H9 (cell line): Measurements from ENCODE around the gene OTUB2. TPM values are rescaled to one million over a fixed set of nuclear protein-coding genes. Genes with fewer than 3 reads are reported as not detected.

Source experiments
- DNase-seq: peaks from one replicate; pipeline ENCODE4 v3.0.0-alpha.2; 2017
- H2AFZ ChIP-seq: one replicate; pipeline ENCODE4 v1.6.1; 2013; ENCODE audit warnings: mild to moderate bottlenecking, low read length, control low read depth, moderate library complexity
- H2AK5ac ChIP-seq: 2 replicates; pipeline ENCODE4 v1.6.1; 2013; ENCODE audit warnings: low read length, control low read depth, mixed read lengths; ENCODE audit not compliant: insufficient read length
- H2BK120ac ChIP-seq: one replicate; pipeline ENCODE4 v1.6.1; 2013; ENCODE audit warnings: low read depth, mild to moderate bottlenecking, low read length, control low read depth, inconsistent platforms; ENCODE audit not compliant: poor library complexity, severe bottlenecking
- H2BK12ac ChIP-seq: 2 replicates; pipeline ENCODE4 v1.6.1; 2013; ENCODE audit warnings: low read length, control low read depth, mixed read lengths, low read depth; ENCODE audit not compliant: insufficient read length
- H2BK15ac ChIP-seq: 2 replicates; pipeline ENCODE4 v1.6.1; 2013; ENCODE audit warnings: low read depth, low read length, control low read depth
- H2BK20ac ChIP-seq: one replicate; pipeline ENCODE4 v1.6.1; 2013; ENCODE audit warnings: low read depth, mild to moderate bottlenecking, low read length, control low read depth, inconsistent platforms; ENCODE audit not compliant: poor library complexity, severe bottlenecking
- H2BK5ac ChIP-seq: 2 replicates; pipeline ENCODE4 v1.6.1; 2013; ENCODE audit warnings: low read length, control low read depth, mixed read lengths; ENCODE audit not compliant: insufficient read length
- H3K14ac ChIP-seq: 2 replicates; pipeline ENCODE4 v1.6.1; 2013; ENCODE audit warnings: low read length, control low read depth; ENCODE audit not compliant: insufficient read depth
- H3K18ac ChIP-seq: 2 replicates; pipeline ENCODE4 v1.6.1; 2013; ENCODE audit warnings: low read depth, mild to moderate bottlenecking, mixed read lengths, low read length, control low read depth; ENCODE audit not compliant: insufficient read length
- H3K23ac ChIP-seq: 2 replicates; pipeline ENCODE4 v1.6.1; 2013; ENCODE audit warnings: low read length, control low read depth, mixed read lengths, low read depth; ENCODE audit not compliant: insufficient read length
- H3K23me2 ChIP-seq: 2 replicates; pipeline ENCODE4 v1.6.1; 2013; ENCODE audit warnings: low read depth, mild to moderate bottlenecking, mixed read lengths, low read length, control low read depth; ENCODE audit not compliant: insufficient read length, poor library complexity, severe bottlenecking
- H3K27ac ChIP-seq: 2 replicates; pipeline ENCODE4 v1.5.1; 2013; ENCODE audit warnings: low read length, control low read depth, mixed read lengths, low read depth; ENCODE audit not compliant: insufficient read length
- H3K27me3 ChIP-seq: 2 replicates; pipeline ENCODE4 v1.6.1; 2013; ENCODE audit warnings: low read length, control low read depth, inconsistent platforms; ENCODE audit not compliant: insufficient read depth
- H3K4ac ChIP-seq: 2 replicates; pipeline ENCODE4 v1.6.1; 2013; ENCODE audit warnings: low read depth, mild to moderate bottlenecking, control low read depth, inconsistent platforms, low read length, moderate library complexity
- H3K4me1 ChIP-seq: 2 replicates; pipeline ENCODE4 v1.6.1; 2013; ENCODE audit warnings: low read length, control low read depth, inconsistent platforms; ENCODE audit not compliant: insufficient read depth
- H3K4me2 ChIP-seq: 2 replicates; pipeline ENCODE4 v1.6.1; 2013; ENCODE audit warnings: low read length, control low read depth, mixed read lengths; ENCODE audit not compliant: insufficient read length, insufficient read depth
- H3K56ac ChIP-seq: 2 replicates; pipeline ENCODE4 v1.6.1; 2013; ENCODE audit warnings: low read depth, mild to moderate bottlenecking, mixed read lengths, low read length, control low read depth; ENCODE audit not compliant: insufficient read length
- H3K79me1 ChIP-seq: 2 replicates; pipeline ENCODE4 v1.6.1; 2013; ENCODE audit warnings: low read depth, mild to moderate bottlenecking, moderate library complexity, low read length, control low read depth, inconsistent platforms; ENCODE audit not compliant: insufficient read depth, poor library complexity, severe bottlenecking
- H3K79me2 ChIP-seq: 2 replicates; pipeline ENCODE4 v1.6.1; 2013; ENCODE audit warnings: low read length, control low read depth, inconsistent platforms; ENCODE audit not compliant: insufficient read depth
- H3K9ac ChIP-seq: 2 replicates; pipeline ENCODE4 v1.6.1; 2013; ENCODE audit warnings: low read length, control low read depth, mixed read lengths; ENCODE audit not compliant: insufficient read length; ENCODE audit errors: extremely low read depth
- H3K9me3 ChIP-seq: one replicate; pipeline ENCODE4 v1.6.1; 2013; ENCODE audit warnings: low read depth, low read length, inconsistent platforms; ENCODE audit not compliant: control insufficient read depth
- H3T11ph ChIP-seq: one replicate; pipeline ENCODE4 v1.6.1; 2013; ENCODE audit warnings: mild to moderate bottlenecking, low read length, control low read depth, inconsistent platforms
- H4K20me1 ChIP-seq: one replicate; pipeline ENCODE4 v1.6.1; 2013; ENCODE audit not compliant: control insufficient read depth, insufficient read length, insufficient read depth
- H4K5ac ChIP-seq: 2 replicates; pipeline ENCODE4 v1.6.1; 2013; ENCODE audit warnings: low read depth, mild to moderate bottlenecking, mixed read lengths, low read length, control low read depth; ENCODE audit not compliant: insufficient read length
- H4K8ac ChIP-seq: replicated peaks from 2 replicates; pipeline ENCODE4 v1.6.1; 2013; ENCODE audit warnings: low read length, control low read depth, mixed read lengths, low read depth; ENCODE audit not compliant: insufficient read length
- H4K91ac ChIP-seq: 2 replicates; pipeline ENCODE4 v1.6.1; 2013; ENCODE audit warnings: low read depth, mild to moderate bottlenecking, moderate library complexity, mixed read lengths, low read length, control low read depth; ENCODE audit not compliant: insufficient read length
- H3K27ac Mint-ChIP-seq, 3 experiments: 2 replicates in 2 of 3; 3 replicates in 1 of 3; pipeline ENCODE4 v1.8.0; 2020 to 2021; ENCODE audit warnings: mixed read lengths in 3 of 3, mild to moderate bottlenecking in 1 of 3, moderate library complexity in 1 of 3
- H3K27me3 Mint-ChIP-seq: 2 replicates; pipeline ENCODE4 v1.8.0; 2021; ENCODE audit warnings: low read depth, mild to moderate bottlenecking, moderate library complexity, mixed read lengths
- H3K36me3 Mint-ChIP-seq, 3 experiments: 2 replicates in 2 of 3; 3 replicates in 1 of 3; pipeline ENCODE4 v1.8.0; 2020 to 2021; ENCODE audit warnings: low read depth in 3 of 3, mixed read lengths in 3 of 3; ENCODE audit not compliant: insufficient read depth in 1 of 3
- H3K4me1 Mint-ChIP-seq, 2 experiments: 2 replicates each; pipeline ENCODE4 v1.8.0; 2020; ENCODE audit warnings: mixed read lengths in 2 of 2
- H3K4me3 Mint-ChIP-seq, 2 experiments: 2 replicates in 1 of 2; 3 replicates in 1 of 2; pipeline ENCODE4 v1.8.0; 2020 to 2021; ENCODE audit warnings: mild to moderate bottlenecking in 2 of 2, mixed read lengths in 2 of 2, moderate library complexity in 1 of 2
- H3K9me3 Mint-ChIP-seq, 2 experiments: 2 replicates in 1 of 2; 3 replicates in 1 of 2; pipeline ENCODE4 v1.8.0; 2020; ENCODE audit warnings: mild to moderate bottlenecking in 2 of 2, mixed read lengths in 2 of 2, moderate library complexity in 1 of 2
- WGBS: extraction: QIAGEN DNeasy Blood & Tissue Kit; methylation state at CpG from one replicate; pipeline ENCODE4 v1.1.7; 2013; ENCODE audit warnings: missing lambda C conversion rate, low lambda C conversion rate, mixed read lengths; ENCODE audit not compliant: insufficient read length; ENCODE audit errors: extremely low coverage; 5-methylcytosine and 5-hydroxymethylcytosine counted together
- total RNA-seq: library from RNA; stranded (reverse); gene quantifications from 2 replicates; pipeline ENCODE4 v1.2.1, GENCODE V29; 2021
- TF ChIP-seq, protein P1 (sequence below): fragments of 200-600 bp; sonication (generic); conservative IDR thresholded peaks from 3 replicates; pipeline ENCODE4 v1.8.0; 2021; ENCODE audit warnings: antibody characterized with exemption, mild to moderate bottlenecking

Gene OTUB2
- total RNA-seq, 1 experiment from 2014 or later, result 3.6 TPM

DNA sequence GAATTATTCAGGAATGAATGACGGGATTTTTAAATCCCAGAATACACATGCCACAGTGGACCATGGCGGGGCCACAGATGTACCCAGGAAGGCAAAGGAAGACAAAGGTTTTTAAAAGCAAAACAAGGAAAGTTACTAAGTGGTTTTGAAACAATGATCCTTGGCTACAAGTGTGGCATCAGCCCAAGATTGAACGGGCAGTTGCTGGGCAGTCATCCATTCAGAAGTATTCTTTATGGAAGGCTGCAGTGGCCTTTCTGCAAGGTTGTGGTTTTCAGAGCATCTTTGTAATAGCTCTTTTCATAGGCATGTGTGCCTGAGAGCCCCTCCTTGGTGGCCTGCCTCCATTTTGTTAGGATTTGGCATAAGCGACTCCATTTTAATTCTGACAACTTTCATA lies 71.0 kb downstream of the OTUB2 start:
- Histone ChIP-seq H2AK5ac (no peak overlapping the region), H3K18ac (no peak overlapping the region), H3K23ac (no peak overlapping the region), H2AFZ (no peak overlapping the region), H2BK12ac (no peak overlapping the region), H4K8ac (no peak overlapping the region), H3K4me2 (no peak overlapping the region), H4K20me1 (no peaks in the 10 kb centered on the region), H3K14ac (no peak overlapping the region), H2BK15ac (no peak overlapping the region), H3K4ac (no peak overlapping the region), H4K5ac (no peak overlapping the region), H2BK20ac (no peak overlapping the region), H2BK120ac (no peak overlapping the region), H3K23me2 (no peaks in the 10 kb centered on the region), H3K79me2 (no peaks in the 10 kb centered on the region), H3T11ph (no peak overlapping the region), H3K79me1 (no peaks in the 10 kb centered on the region), H3K9me3 (no peaks in the 10 kb centered on the region), H3K56ac (no peak overlapping the region), H3K9ac (no peak overlapping the region), H3K4me1 (no peaks in the 10 kb centered on the region), H4K91ac (no peak overlapping the region), H3K27ac (no peak overlapping the region), H3K27me3 (no peaks in the 10 kb centered on the region), H2BK5ac (no peak overlapping the region)
- Mint-ChIP-seq H3K9me3 (no peaks in the 10 kb centered on the region; a peak in 1 of 5 replicates), H3K36me3 (peaks cover 0 to 5% (median 1%) of the 10 kb centered on the region in 3 experiments; a peak in 2 of 7 replicates), H3K27ac (no peak overlapping the region), H3K27me3 (no peaks in the 10 kb centered on the region), H3K4me1 (peaks cover 0 to 8% of the 10 kb centered on the region in 2 experiments; a peak in 3 of 4 replicates), H3K4me3 (no peak overlapping the region)
- no CpG with 5 or more reads among the region's 4 CpGs for WGBS
- TF ChIP-seq, protein P1, sequence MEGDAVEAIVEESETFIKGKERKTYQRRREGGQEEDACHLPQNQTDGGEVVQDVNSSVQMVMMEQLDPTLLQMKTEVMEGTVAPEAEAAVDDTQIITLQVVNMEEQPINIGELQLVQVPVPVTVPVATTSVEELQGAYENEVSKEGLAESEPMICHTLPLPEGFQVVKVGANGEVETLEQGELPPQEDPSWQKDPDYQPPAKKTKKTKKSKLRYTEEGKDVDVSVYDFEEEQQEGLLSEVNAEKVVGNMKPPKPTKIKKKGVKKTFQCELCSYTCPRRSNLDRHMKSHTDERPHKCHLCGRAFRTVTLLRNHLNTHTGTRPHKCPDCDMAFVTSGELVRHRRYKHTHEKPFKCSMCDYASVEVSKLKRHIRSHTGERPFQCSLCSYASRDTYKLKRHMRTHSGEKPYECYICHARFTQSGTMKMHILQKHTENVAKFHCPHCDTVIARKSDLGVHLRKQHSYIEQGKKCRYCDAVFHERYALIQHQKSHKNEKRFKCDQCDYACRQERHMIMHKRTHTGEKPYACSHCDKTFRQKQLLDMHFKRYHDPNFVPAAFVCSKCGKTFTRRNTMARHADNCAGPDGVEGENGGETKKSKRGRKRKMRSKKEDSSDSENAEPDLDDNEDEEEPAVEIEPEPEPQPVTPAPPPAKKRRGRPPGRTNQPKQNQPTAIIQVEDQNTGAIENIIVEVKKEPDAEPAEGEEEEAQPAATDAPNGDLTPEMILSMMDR, result no peak
- no peak for DNase-seq

Other genes starting within 250 kb of the OTUB2 start
- 1.7 and 2.3 TPM in 2 replicates for gene PRIMA1, start 237.9 kb upstream of the OTUB2 start, total RNA-seq
- not detected in 2 replicates for gene FAM181A, start 99.0 kb upstream of the OTUB2 start, total RNA-seq
- gene ASB2, start 49.8 kb upstream of the OTUB2 start, total RNA-seq, result 0.35 and 1.3 TPM in 2 replicates
- not detected in 2 replicates for gene CCDC197, start 29.0 kb upstream of the OTUB2 start, total RNA-seq
- gene DDX24, start 54.9 kb downstream of the OTUB2 start, total RNA-seq, result 172 TPM in 2 replicates
- 27.4 TPM in 2 replicates for gene IFI27L1, start 55.0 kb downstream of the OTUB2 start, total RNA-seq
- gene IFI27, start 84.4 kb downstream of the OTUB2 start, total RNA-seq, result 1.7 TPM in 2 replicates
- 28.6 and 32.5 TPM in 2 replicates for gene IFI27L2, start 103.3 kb downstream of the OTUB2 start, total RNA-seq
- 3.9 and 5.1 TPM in 2 replicates for gene PPP4R4, start 148.0 kb downstream of the OTUB2 start, total RNA-seq